COLO668 (cell line): ENCODE data around the gene ZNF208.
"Not testable (repeated sequence)": the region's sequence is repeated elsewhere in the genome, so short reads cannot be mapped to it uniquely, and the experiment has no call there.

ENCODE experiments used
- DNase-seq: peaks from one replicate; lab custom pipeline; 2025; ENCODE audit not compliant: unreplicated experiment; lab: John Stamatoyannopoulos, UW

The ZNF208 gene

GRCh38 chr19:22010437-22011143 lies at the start of gene ZNF208:
ZNF208 (minus strand) TSS chr19:22010943; CDS start chr19:22010794, 149 bp downstream.
- DNase-seq: not testable (repeated sequence)

- no peak for DNase-seq
Measured at GRCh38 chr19:22052644-22053013, 41.9 kb upstream of the ZNF208 start.

- DNase-seq: not testable (repeated sequence)
Measured at GRCh38 chr19:22041151-22041550, 30.4 kb upstream of the ZNF208 start.

GRCh38 chr19:22030680-22031079 lies 19.9 kb upstream of the ZNF208 start:
- DNase-seq: no peak

- DNase-seq: no peak
Measured at GRCh38 chr19:22026687-22027086, 15.9 kb upstream of the ZNF208 start.

GRCh38 chr19:22025539-22025938 lies 14.8 kb upstream of the ZNF208 start:
- not testable (repeated sequence) for DNase-seq

- DNase-seq: no peak
Measured at GRCh38 chr19:21970466-21970865, 40.3 kb downstream of the ZNF208 start.

- peak; percentile 0 for DNase-seq
Measured at GRCh38 chr19:21947775-21948174, 63.0 kb downstream of the ZNF208 start.

GRCh38 chr19:21940684-21941083 lies 70.1 kb downstream of the ZNF208 start:
- DNase-seq: no peak

- no peak for DNase-seq
Measured at GRCh38 chr19:21934593-21934992, 76.2 kb downstream of the ZNF208 start.

- no peak for DNase-seq
Measured at GRCh38 chr19:21934131-21934530, 76.6 kb downstream of the ZNF208 start.

- DNase-seq: no peak
Measured at GRCh38 chr19:21922276-21922675, 88.5 kb downstream of the ZNF208 start.

- no peak for DNase-seq
Measured at GRCh38 chr19:21921691-21922180, 89.0 kb downstream of the ZNF208 start.

- no peak for DNase-seq
Measured at GRCh38 chr19:21915411-21915810, 95.3 kb downstream of the ZNF208 start.

GRCh38 chr19:21912654-21913053 lies 98.1 kb downstream of the ZNF208 start:
- DNase-seq: no peak

- DNase-seq: no peak
Measured at GRCh38 chr19:21910318-21910717, 100.4 kb downstream of the ZNF208 start.

- no peak for DNase-seq
Measured at GRCh38 chr19:21908066-21908465, 102.7 kb downstream of the ZNF208 start.

GRCh38 chr19:21907516-21907915 lies 103.2 kb downstream of the ZNF208 start:
- no peak for DNase-seq

- DNase-seq: no peak
Measured at GRCh38 chr19:21902571-21902970, 108.2 kb downstream of the ZNF208 start.

- no peak for DNase-seq
Measured at GRCh38 chr19:21901861-21902260, 108.9 kb downstream of the ZNF208 start.

GRCh38 chr19:21900401-21900800 lies 110.3 kb downstream of the ZNF208 start:
- DNase-seq: no peak

- DNase-seq: no peak
Measured at GRCh38 chr19:21891086-21891485, 119.7 kb downstream of the ZNF208 start.

- not testable (repeated sequence) for DNase-seq
Measured at GRCh38 chr19:21890017-21890416, 120.7 kb downstream of the ZNF208 start.
